ENCODE data around the gene SLFN5.
A peak's percentile ranks its signal among the peaks of the same experiment; 100 is the strongest.

Gene SLFN5

DNA sequence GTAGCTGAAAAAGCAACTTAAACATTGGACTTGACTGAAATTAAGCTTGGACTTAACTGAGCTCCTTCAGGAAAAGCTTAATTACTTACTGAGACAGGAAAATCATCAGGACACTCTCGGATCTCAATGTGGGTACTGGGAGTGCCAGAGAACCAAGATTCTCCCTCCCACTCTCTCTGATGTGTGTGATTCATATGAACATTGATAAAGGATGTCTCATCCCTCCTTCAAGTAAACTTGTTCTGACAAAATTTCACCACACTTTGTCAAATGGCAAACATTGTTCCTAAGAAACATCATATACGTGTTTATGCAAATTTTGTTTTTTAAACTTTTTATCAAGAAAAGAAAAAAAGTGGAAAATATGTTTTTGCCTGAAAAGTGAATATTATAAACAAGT is 4.1 kb upstream of the SLFN5 start:
- TF ChIP-seq, protein P1, sequence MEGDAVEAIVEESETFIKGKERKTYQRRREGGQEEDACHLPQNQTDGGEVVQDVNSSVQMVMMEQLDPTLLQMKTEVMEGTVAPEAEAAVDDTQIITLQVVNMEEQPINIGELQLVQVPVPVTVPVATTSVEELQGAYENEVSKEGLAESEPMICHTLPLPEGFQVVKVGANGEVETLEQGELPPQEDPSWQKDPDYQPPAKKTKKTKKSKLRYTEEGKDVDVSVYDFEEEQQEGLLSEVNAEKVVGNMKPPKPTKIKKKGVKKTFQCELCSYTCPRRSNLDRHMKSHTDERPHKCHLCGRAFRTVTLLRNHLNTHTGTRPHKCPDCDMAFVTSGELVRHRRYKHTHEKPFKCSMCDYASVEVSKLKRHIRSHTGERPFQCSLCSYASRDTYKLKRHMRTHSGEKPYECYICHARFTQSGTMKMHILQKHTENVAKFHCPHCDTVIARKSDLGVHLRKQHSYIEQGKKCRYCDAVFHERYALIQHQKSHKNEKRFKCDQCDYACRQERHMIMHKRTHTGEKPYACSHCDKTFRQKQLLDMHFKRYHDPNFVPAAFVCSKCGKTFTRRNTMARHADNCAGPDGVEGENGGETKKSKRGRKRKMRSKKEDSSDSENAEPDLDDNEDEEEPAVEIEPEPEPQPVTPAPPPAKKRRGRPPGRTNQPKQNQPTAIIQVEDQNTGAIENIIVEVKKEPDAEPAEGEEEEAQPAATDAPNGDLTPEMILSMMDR (IDR thresholded peaks at IDR 0.05; ENCODE audit: unreplicated experiment in 3 of 3): no peak
- H3K4me1 Mint-ChIP-seq: peaks cover 16% of the 10 kb centered on the region
- no peaks in the 10 kb centered on the region for H3K36me3 Mint-ChIP-seq (ENCODE audit: low read depth)
- H3K4me3 Mint-ChIP-seq: no peak overlapping the region
- no peak overlapping the region for H3K27ac Mint-ChIP-seq
- peaks cover 14% of the 10 kb centered on the region for H3K27me3 Mint-ChIP-seq (ENCODE audit: low read depth)
- H3K9me3 Mint-ChIP-seq: no peaks in the 10 kb centered on the region

DNA sequence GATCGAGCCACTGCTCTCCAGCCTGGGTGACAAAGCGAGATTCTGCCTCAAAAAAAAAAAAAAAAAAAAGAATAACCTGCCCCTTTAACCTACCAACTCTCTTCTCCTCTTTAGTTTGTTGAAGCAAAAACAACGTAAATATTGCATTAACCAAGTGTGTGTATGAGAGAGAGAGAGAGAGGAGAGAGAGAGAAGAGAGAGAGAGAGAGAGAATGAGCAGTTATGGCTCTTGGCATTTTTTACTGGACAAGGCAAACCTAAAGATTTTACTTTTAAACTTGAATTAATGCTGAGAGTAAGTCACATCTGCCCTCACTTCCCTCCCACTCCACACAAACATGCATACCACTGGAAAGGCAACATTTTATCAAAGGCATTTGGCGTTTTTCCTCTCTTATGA is 3.0 kb upstream of the SLFN5 start:
- peak overlapping the region; percentile 66 to 95 (median 90) for H3K27ac Mint-ChIP-seq
- H3K4me1 Mint-ChIP-seq: peaks cover 26% of the 10 kb centered on the region
- TF ChIP-seq, protein P1 (IDR thresholded peaks at IDR 0.05; ENCODE audit: unreplicated experiment in 3 of 3): no peak
- H3K36me3 Mint-ChIP-seq (ENCODE audit: low read depth): no peaks in the 10 kb centered on the region
- H3K4me3 Mint-ChIP-seq: peak overlapping the region; percentile 76 to 91 (median 83)
- H3K9me3 Mint-ChIP-seq: no peaks in the 10 kb centered on the region
- H3K27me3 Mint-ChIP-seq (ENCODE audit: low read depth): peaks cover 13% of the 10 kb centered on the region

DNA sequence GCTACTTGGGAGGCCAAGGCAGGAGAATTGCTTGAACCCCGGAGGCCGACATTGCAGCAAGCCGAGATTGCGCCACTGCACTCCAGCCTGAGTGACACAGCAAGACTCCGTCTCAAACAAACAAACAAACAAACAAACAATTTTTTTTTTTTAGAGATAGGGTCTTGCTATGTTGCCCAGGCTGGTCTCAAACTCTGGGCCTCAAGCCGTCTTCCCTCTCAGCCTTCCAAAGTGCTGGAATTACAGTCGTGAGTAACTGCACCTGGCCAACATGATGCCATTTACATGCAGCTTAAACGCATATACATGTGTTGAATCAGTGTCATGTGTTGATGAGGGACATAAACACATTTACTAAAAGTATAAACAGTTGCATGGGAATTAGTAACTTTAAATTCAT is 2.0 kb upstream of the SLFN5 start:
- peak overlapping the region; percentile 96 to 99 (median 96) for H3K4me3 Mint-ChIP-seq

DNA sequence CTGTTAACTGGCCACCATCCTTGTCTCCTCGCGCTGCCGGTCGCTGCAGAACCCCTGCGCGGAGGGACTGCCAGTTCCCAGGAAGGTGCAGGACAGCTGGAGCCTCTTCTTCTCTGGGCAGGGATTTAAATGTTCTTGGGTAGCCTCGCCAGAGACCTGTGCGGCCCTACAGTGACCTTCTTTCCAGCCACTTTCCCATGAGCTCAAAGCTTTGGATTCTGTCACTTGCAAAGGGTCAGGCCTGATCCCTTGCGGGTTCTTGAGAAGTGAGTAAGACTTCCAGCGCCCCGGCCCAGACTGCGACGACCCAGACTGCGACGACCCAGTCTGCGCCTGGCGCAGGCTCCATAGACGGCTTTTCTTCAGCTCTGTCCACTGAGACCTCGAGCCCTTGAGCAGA is 1.4 kb upstream of the SLFN5 start:
- no peaks in the 10 kb centered on the region for H3K36me3 Mint-ChIP-seq (ENCODE audit: low read depth)
- peak overlapping the region; percentile 96 to 99 (median 96) for H3K4me3 Mint-ChIP-seq
- TF ChIP-seq, protein P1 (IDR thresholded peaks at IDR 0.05; ENCODE audit: unreplicated experiment in 3 of 3): no peak
- H3K4me1 Mint-ChIP-seq: peaks cover 35% of the 10 kb centered on the region
- H3K9me3 Mint-ChIP-seq: no peaks in the 10 kb centered on the region
- peaks cover 4% of the 10 kb centered on the region for H3K27me3 Mint-ChIP-seq (ENCODE audit: low read depth)
- H3K27ac Mint-ChIP-seq: peak overlapping the region; percentile 94 to 98 (median 96)

More for the DNA sequence above, 2.0 kb upstream of the SLFN5 start:
- Mint-ChIP-seq H3K27me3 (ENCODE audit: low read depth) (peaks cover 4% of the 10 kb centered on the region), H3K27ac (peak overlapping the region in 2 of 3 experiments; percentile 34 to 81), H3K36me3 (ENCODE audit: low read depth) (no peaks in the 10 kb centered on the region), H3K9me3 (no peaks in the 10 kb centered on the region), H3K4me1 (peaks cover 35% of the 10 kb centered on the region)
- TF ChIP-seq, protein P1 (IDR thresholded peaks at IDR 0.05; ENCODE audit: unreplicated experiment in 3 of 3): no peak

DNA sequence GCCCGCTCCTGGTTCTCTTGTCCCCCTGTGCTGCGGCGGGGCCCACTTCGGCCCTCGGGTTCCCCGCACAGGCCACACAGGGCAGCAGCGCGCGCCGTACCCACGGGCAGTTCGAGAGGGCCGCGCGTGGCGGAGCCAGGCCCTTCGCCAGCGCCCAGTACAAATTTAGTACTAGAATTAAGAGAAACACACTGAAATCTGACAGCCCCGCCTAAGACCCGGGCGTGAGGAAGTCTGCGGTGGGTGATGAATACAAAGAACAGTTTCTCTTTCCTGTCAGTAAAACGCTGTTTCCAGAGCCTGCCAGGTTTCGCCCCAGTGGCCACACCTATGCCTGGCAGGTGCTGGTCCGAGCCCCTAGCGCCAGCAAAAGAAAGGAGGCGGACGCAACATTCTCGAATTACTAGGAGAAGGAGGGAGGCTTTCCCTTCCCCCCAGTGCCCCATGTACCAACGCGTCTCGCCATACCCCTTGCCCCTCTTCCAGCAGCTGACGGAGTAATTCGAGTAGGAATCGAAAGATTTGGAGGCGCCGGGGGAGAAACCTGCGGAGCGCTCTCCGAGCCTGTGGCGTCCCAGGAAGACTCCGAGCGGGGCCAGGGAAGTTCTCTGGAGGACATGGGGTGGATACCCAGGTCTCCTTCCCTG is 591 bp upstream of the SLFN5 start:
- TF ChIP-seq, protein P1 (IDR thresholded peaks at IDR 0.05; ENCODE audit: unreplicated experiment in 3 of 3): peak; percentile 31 to 39 (median 37)
- H3K36me3 Mint-ChIP-seq (ENCODE audit: low read depth): peaks cover 3% of the 10 kb centered on the region
- H3K4me3 Mint-ChIP-seq: peak overlapping the region; percentile 96 to 99 (median 96)
- no peaks in the 10 kb centered on the region for H3K9me3 Mint-ChIP-seq
- peaks cover 35% of the 10 kb centered on the region for H3K4me1 Mint-ChIP-seq
- peak overlapping the region; percentile 94 to 98 (median 96) for H3K27ac Mint-ChIP-seq
- no peaks in the 10 kb centered on the region for H3K27me3 Mint-ChIP-seq (ENCODE audit: low read depth)
